Cardiac fibroblast (primary cell): ENCODE data around the gene UBA1.

Source experiments
- DNase-seq, 2 donors: peaks; one replicate each; pipeline versions ENCODE4 v3.0.0 to v3.0.0-alpha.2; 2010; ENCODE audit warnings: low read depth in 2 of 2
- H3K4me3 ChIP-seq, 2 donors: replicated peaks in 1 of 2; 1 replicate in 1 of 2; 2 replicates in 1 of 2; pipeline ENCODE4 v1.5.1; 2011; ENCODE audit warnings: low read depth in 2 of 2, low read length in 2 of 2, mild to moderate bottlenecking in 2 of 2, moderate library complexity in 1 of 2
- TF ChIP-seq, protein P1 (sequence below): IDR thresholded peaks from one replicate; pipeline ENCODE4 v1.5.1; 2011; ENCODE audit warnings: low read depth, mild to moderate bottlenecking, low read length, inconsistent platforms

Gene UBA1

GRCh38 chrX:47201345-47201944 is 7.8 kb downstream of the UBA1 start:
- TF ChIP-seq, protein P1, sequence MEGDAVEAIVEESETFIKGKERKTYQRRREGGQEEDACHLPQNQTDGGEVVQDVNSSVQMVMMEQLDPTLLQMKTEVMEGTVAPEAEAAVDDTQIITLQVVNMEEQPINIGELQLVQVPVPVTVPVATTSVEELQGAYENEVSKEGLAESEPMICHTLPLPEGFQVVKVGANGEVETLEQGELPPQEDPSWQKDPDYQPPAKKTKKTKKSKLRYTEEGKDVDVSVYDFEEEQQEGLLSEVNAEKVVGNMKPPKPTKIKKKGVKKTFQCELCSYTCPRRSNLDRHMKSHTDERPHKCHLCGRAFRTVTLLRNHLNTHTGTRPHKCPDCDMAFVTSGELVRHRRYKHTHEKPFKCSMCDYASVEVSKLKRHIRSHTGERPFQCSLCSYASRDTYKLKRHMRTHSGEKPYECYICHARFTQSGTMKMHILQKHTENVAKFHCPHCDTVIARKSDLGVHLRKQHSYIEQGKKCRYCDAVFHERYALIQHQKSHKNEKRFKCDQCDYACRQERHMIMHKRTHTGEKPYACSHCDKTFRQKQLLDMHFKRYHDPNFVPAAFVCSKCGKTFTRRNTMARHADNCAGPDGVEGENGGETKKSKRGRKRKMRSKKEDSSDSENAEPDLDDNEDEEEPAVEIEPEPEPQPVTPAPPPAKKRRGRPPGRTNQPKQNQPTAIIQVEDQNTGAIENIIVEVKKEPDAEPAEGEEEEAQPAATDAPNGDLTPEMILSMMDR: no peak
- no peak for DNase-seq
- no peak overlapping the region for H3K4me3 ChIP-seq

DNA sequence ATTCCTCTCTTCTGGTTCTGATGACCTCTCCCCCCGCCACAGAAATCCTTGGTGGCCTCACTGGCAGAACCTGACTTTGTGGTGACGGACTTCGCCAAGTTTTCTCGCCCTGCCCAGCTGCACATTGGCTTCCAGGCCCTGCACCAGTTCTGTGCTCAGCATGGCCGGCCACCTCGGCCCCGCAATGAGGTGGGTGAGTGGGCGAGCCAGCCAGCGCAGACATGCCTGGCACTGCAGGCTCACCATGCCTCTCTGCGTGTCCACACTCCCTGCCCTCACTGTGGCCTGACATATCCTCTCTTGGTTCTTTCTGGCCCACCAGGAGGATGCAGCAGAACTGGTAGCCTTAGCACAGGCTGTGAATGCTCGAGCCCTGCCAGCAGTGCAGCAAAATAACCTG is 8.7 kb downstream of the UBA1 start:
- TF ChIP-seq, protein P1: no peak
- DNase-seq: no peak
- H3K4me3 ChIP-seq: no peak overlapping the region

GRCh38 chrX:47202877-47203276 is 9.2 kb downstream of the UBA1 start:
- no peak overlapping the region for H3K4me3 ChIP-seq
- DNase-seq: no peak

GRCh38 chrX:47204970-47205369 is 11.3 kb downstream of the UBA1 start:
- TF ChIP-seq, protein P1: no peak
- no peak for DNase-seq
- no peak overlapping the region for H3K4me3 ChIP-seq

More at GRCh38 chrX:47202877-47203276, 9.2 kb downstream of the UBA1 start:
- TF ChIP-seq, protein P1: no peak

DNA sequence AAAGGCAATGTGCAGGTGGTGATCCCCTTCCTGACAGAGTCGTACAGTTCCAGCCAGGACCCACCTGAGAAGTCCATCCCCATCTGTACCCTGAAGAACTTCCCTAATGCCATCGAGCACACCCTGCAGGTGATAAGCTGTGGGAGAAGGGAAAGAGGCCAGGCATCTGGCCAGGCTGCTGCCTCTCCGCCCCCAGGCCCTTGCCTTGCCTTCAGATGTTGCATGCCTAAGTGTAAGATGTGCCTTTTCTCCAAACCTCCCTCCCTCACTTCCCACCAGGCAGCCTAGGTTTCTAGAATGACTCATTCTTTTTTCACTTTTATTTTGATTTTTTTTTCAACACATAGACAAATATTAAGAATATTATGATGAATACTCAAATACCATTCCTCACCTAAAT is 12.7 kb downstream of the UBA1 start:
- TF ChIP-seq, protein P1: no peak

DNA sequence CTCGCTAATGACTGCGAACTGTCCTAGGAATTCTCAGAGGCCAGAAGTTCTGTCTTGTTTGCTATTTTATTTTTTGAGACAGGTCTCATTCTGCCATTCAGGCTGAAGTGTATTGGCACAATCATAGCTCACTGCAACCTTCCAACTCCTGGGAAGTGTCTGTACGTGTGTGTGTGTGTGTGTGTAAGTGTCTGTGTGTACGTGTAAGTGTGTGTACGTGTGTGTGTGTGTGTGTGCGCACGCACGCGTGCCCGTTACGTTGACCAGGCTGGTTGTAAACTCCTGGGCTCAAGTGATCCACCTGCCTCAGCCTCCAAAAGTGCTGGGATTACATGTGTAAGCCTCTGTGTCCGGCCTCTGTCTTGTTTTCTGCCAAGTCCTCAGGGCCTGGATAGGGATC is 14.5 kb downstream of the UBA1 start:
- no peak overlapping the region for H3K4me3 ChIP-seq
- no peak for DNase-seq
- TF ChIP-seq, protein P1: no peak

More for the DNA sequence above, 12.7 kb downstream of the UBA1 start:
- no peak overlapping the region for H3K4me3 ChIP-seq
- DNase-seq: no peak
